H1 (cell line): ENCODE results near the gene APLN. TPM values are rescaled to one million over a fixed set of nuclear protein-coding genes. Genes with fewer than 3 reads are reported as not detected.

Source experiments
- CTCF ChIA-PET: fragments of 300-600 bp; sonication (Branson Sonifier 250); formaldehyde crosslinking; loops from one replicate; lab custom pipeline; 2021; ENCODE audit not compliant: partially characterized antibody; lab: Charles Lee
- POLR2A ChIA-PET: fragments of 300-600 bp; sonication (Branson Sonifier 250); formaldehyde crosslinking; loops from one replicate; lab custom pipeline; 2021; ENCODE audit warnings: inconsistent platforms; ENCODE audit not compliant: partially characterized antibody; lab: Charles Lee
- DNase-seq, 2 experiments: peaks; one replicate each; pipeline versions ENCODE4 v3.0.0 to v3.0.0-alpha.2; 2010 to 2022; ENCODE audit warnings: low spot score in 2 of 2, low read depth in 1 of 2, mixed read lengths in 1 of 2
- FAIRE-seq: peaks from 2 replicates; lab custom pipeline; 2011; peaks lifted over from hg19 to GRCh38; lab: Jason Lieb, UNC
- H2AFZ ChIP-seq: 2 replicates; pipeline ENCODE4 v1.8.1; 2012; ENCODE audit warnings: low read length, inconsistent platforms
- H2AK5ac ChIP-seq: 2 replicates; pipeline ENCODE4 v1.6.1; 2013; ENCODE audit warnings: low read depth, low read length
- H2BK120ac ChIP-seq: replicated peaks from 2 replicates; pipeline ENCODE3; 2013; ENCODE audit warnings: low read depth, low read length, inconsistent platforms
- H2BK12ac ChIP-seq: 2 replicates; pipeline ENCODE4 v1.6.1; 2013; ENCODE audit warnings: low read depth, low read length
- H2BK15ac ChIP-seq: 2 replicates; pipeline ENCODE4 v1.6.1; 2013; ENCODE audit warnings: low read length
- H2BK20ac ChIP-seq: 2 replicates; pipeline ENCODE4 v1.6.1; 2013; ENCODE audit warnings: low read length
- H2BK5ac ChIP-seq: 2 replicates; pipeline ENCODE4 v1.6.1; 2013; ENCODE audit warnings: low read depth, low read length
- H3K14ac ChIP-seq: 2 replicates; pipeline ENCODE4 v1.6.1; 2013; ENCODE audit warnings: inconsistent platforms; ENCODE audit not compliant: insufficient read length
- H3K18ac ChIP-seq: 2 replicates; pipeline ENCODE4 v1.6.1; 2013; ENCODE audit warnings: low read length; ENCODE audit errors: extremely low read depth
- H3K23ac ChIP-seq: 2 replicates; pipeline ENCODE4 v1.6.1; 2013; ENCODE audit warnings: inconsistent platforms; ENCODE audit not compliant: insufficient read length
- H3K23me2 ChIP-seq: 2 replicates; pipeline ENCODE4 v1.6.1; 2013; ENCODE audit warnings: low read depth, low read length
- H3K27ac ChIP-seq: 2 replicates; pipeline ENCODE4 v1.6.1; 2011; ENCODE audit warnings: low read depth, low read length, inconsistent platforms
- H3K27me3 ChIP-seq, 4 experiments: replicated peaks in 1 of 4; 1 replicate in 1 of 4; 2 replicates in 3 of 4; pipeline versions ENCODE4 v1.6.1 to v1.8.1; 2011 to 2013; ENCODE audit warnings: low read length in 3 of 4, mild to moderate bottlenecking in 3 of 4, inconsistent platforms in 2 of 4, mixed read lengths in 2 of 4, moderate library complexity in 1 of 4; ENCODE audit not compliant: control insufficient read depth in 3 of 4, insufficient read depth in 3 of 4; ENCODE audit errors: extremely low read depth in 1 of 4
- H3K36me3 ChIP-seq, 4 experiments: 2 replicates each; pipeline versions ENCODE4 v1.6.1 to v1.8.1; 2011 to 2013; ENCODE audit warnings: mild to moderate bottlenecking in 4 of 4, low read length in 3 of 4, moderate library complexity in 2 of 4, control low read depth in 1 of 4, inconsistent platforms in 1 of 4; ENCODE audit not compliant: insufficient read depth in 4 of 4, control insufficient read depth in 2 of 4
- H3K4ac ChIP-seq: replicated peaks from 2 replicates; pipeline ENCODE3; 2013; ENCODE audit warnings: low read length, low read depth, mixed read lengths, inconsistent platforms; ENCODE audit not compliant: insufficient read length
- H3K4me1 ChIP-seq, 4 experiments: replicated peaks in 1 of 4; 1 replicate in 1 of 4; 2 replicates in 3 of 4; pipeline versions ENCODE4 v1.6.1 to v1.8.1; 2011 to 2013; ENCODE audit warnings: low read length in 3 of 4, inconsistent platforms in 2 of 4, mixed read lengths in 1 of 4; ENCODE audit not compliant: insufficient read depth in 4 of 4, control insufficient read depth in 3 of 4
- H3K4me2 ChIP-seq, 2 experiments: 2 replicates each; pipeline versions ENCODE4 v1.6.1 to v1.8.1; 2011 to 2013; ENCODE audit warnings: low read depth in 2 of 2, low read length in 2 of 2, control low read depth in 1 of 2, inconsistent platforms in 1 of 2, mild to moderate bottlenecking in 1 of 2; ENCODE audit not compliant: insufficient read depth in 1 of 2
- H3K4me3 ChIP-seq, 4 experiments: fragments of 200-600, 300-600 bp in 1 of 4; sonication (generic), shearing (Covaris generic), sonication (Bioruptor Twin) in 1 of 4; 2 replicates each; pipeline versions ENCODE4 v1.5.1 to v1.8.1; 2011 to 2016; ENCODE audit warnings: low read length in 4 of 4, low read depth in 3 of 4, control low read depth in 2 of 4, inconsistent platforms in 2 of 4, mild to moderate bottlenecking in 2 of 4, mixed read lengths in 1 of 4, moderate library complexity in 1 of 4; ENCODE audit not compliant: insufficient read depth in 2 of 4; ENCODE audit errors: extremely low read depth in 1 of 4
- H3K56ac ChIP-seq: replicated peaks from 2 replicates; pipeline ENCODE3; 2013; ENCODE audit warnings: low read depth, mild to moderate bottlenecking, mixed read lengths, low read length, inconsistent platforms; ENCODE audit not compliant: insufficient read length
- H3K79me1 ChIP-seq: 2 replicates; pipeline ENCODE4 v1.6.1; 2013; ENCODE audit warnings: low read depth, low read length, control low read depth
- H3K79me2 ChIP-seq, 2 experiments: 2 replicates each; pipeline versions ENCODE4 v1.6.1 to v1.8.1; 2012 to 2013; ENCODE audit warnings: low read length in 2 of 2, mild to moderate bottlenecking in 2 of 2, inconsistent platforms in 1 of 2; ENCODE audit not compliant: insufficient read depth in 2 of 2, control insufficient read depth in 1 of 2
- H3K9ac ChIP-seq, 4 experiments: replicated peaks in 1 of 4; 1 replicate in 1 of 4; 2 replicates in 3 of 4; pipeline versions ENCODE4 v1.6.1 to v1.8.1; 2011 to 2013; ENCODE audit warnings: low read depth in 3 of 4, low read length in 3 of 4, control low read depth in 2 of 4, mild to moderate bottlenecking in 2 of 4, moderate library complexity in 2 of 4, inconsistent platforms in 1 of 4; ENCODE audit errors: extremely low read depth in 1 of 4
- H3K9me3 ChIP-seq, 2 experiments: 2 replicates each; pipeline versions ENCODE4 v1.6.1 to v1.8.1; 2012 to 2013; ENCODE audit warnings: mild to moderate bottlenecking in 2 of 2, moderate library complexity in 2 of 2, control low read depth in 1 of 2, inconsistent platforms in 1 of 2, low read depth in 1 of 2, low read length in 1 of 2, mixed read lengths in 1 of 2; ENCODE audit not compliant: insufficient read depth in 2 of 2
- H4K20me1 ChIP-seq, 2 experiments: replicated peaks in 1 of 2; 2 replicates each; pipeline versions ENCODE3 to v1.8.1; 2011 to 2013; ENCODE audit warnings: inconsistent platforms in 2 of 2, low read length in 2 of 2, mild to moderate bottlenecking in 1 of 2; ENCODE audit not compliant: insufficient read depth in 2 of 2, control insufficient read depth in 1 of 2
- H4K5ac ChIP-seq: 2 replicates; pipeline ENCODE4 v1.6.1; 2013; ENCODE audit warnings: low read length, low read depth, mixed read lengths, inconsistent platforms; ENCODE audit not compliant: insufficient read length
- H4K8ac ChIP-seq: 2 replicates; pipeline ENCODE4 v1.8.0; 2013; ENCODE audit warnings: mild to moderate bottlenecking, moderate library complexity, low read length, inconsistent platforms; ENCODE audit not compliant: insufficient read depth; ENCODE audit errors: extremely low read depth
- H4K91ac ChIP-seq: replicated peaks from 2 replicates; pipeline ENCODE3; 2013; ENCODE audit warnings: low read length, mixed read lengths, inconsistent platforms; ENCODE audit not compliant: insufficient read length
- BCL11A ChIP-seq, 2 experiments: IDR thresholded peaks; one replicate each; pipeline ENCODE4 v1.6.1; 2011; ENCODE audit warnings: low read depth in 2 of 2, low read length in 2 of 2, mild to moderate bottlenecking in 2 of 2
- SRF ChIP-seq: IDR thresholded peaks from 2 replicates; pipeline ENCODE4 v1.6.1; 2011; ENCODE audit warnings: mild to moderate bottlenecking, low read depth, low read length, moderate library complexity
- polyA plus RNA-seq, 7 experiments: library from polyadenylated mRNA; depleted of rRNA in 3 of 7; stranded (reverse) in 5 of 7; unstranded in 2 of 7; fragments of >200 nt in 5 of 7; fragments of 200-250 nt in 2 of 7; gene quantifications; 1 replicate in 5 of 7; 2 replicates in 1 of 7; 4 replicates in 1 of 7; pipeline versions ENCODE4 v1.2.1 to v1.2.3, GENCODE V29; 2011 to 2013; ENCODE audit warnings: missing spikeins in 2 of 7, mixed read lengths in 2 of 7
- total RNA-seq: library from RNA; stranded (reverse); fragmentation: NEBNext Ultra II Directional; extraction: Animal tissue kit (Norgen Biotek cat#: 25700); gene quantifications from 2 replicates; pipeline ENCODE4 v1.2.1, GENCODE V29; 2021

Gene APLN
- total and polyA plus RNA-seq, 2 of the 8 experiments (the other 6 are each of a cell fraction or from before 2014, with no cell fraction given), result 1.1 to 1.8 TPM

- Histone ChIP-seq H3K79me2 (no peaks in the 10 kb centered on the region), H4K20me1 (no peaks in the 10 kb centered on the region), H3K14ac (no peak overlapping the region), H2BK12ac (no peak overlapping the region), H2BK15ac (no peak overlapping the region), H3K23me2 (no peaks in the 10 kb centered on the region), H3K79me1 (no peaks in the 10 kb centered on the region), H4K5ac (no peak overlapping the region), H4K91ac (no peak overlapping the region), H3K4ac (no peak overlapping the region), H2BK120ac (no peak overlapping the region), H3K9me3 (no peaks in the 10 kb centered on the region), H4K8ac (no peak overlapping the region), H3K23ac (no peak overlapping the region), H2BK20ac (no peak overlapping the region), H3K4me1 (peaks cover 0 to 2% (median 0%) of the 10 kb centered on the region in 4 experiments; a peak in 4 of 7 replicates), H3K56ac (no peak overlapping the region), H3K27me3 (no peaks in the 10 kb centered on the region), H3K18ac (no peak overlapping the region), H3K4me2 (no peak overlapping the region), H2AFZ (no peak overlapping the region), H3K4me3 (no peak overlapping the region), H2AK5ac (no peak overlapping the region), H3K27ac (no peak overlapping the region), H3K36me3 (no peaks in the 10 kb centered on the region), H3K9ac (no peak overlapping the region), H2BK5ac (no peak overlapping the region)
- ChIA-PET CTCF (interaction anchor here (0.5 to 2.1 kb wide), 2 partner anchors 10 to 156 kb away, joined by 3 to 6 read pairs; no protein-coding TSS in a partner anchor), POLR2A (no interaction called here)
- TF ChIP-seq BCL11A (IDR thresholded peaks at IDR 0.05; ENCODE audit: low read depth in 2 of 2, low read length in 2 of 2), result no peak
- TF ChIP-seq SRF, result no peak
- no peak for DNase-seq
- FAIRE-seq, result no peak
These were observed 12.7 kb upstream of the APLN start for GRCh38 chrX:129667412-129667811.
